Colon (tissue), 2 donors: ENCODE measurements around the gene GIMAP8.

Experiments
- FAIRE-seq: peaks from 2 replicates; lab custom pipeline; 2012; peaks lifted over from hg19 to GRCh38; lab: Jason Lieb, UNC
- donor health status: control.
- donor health status: control.

Gene GIMAP8

GRCh38 chr7:150450491-150451001 is at the start of gene GIMAP8:
Gene GIMAP8 (plus strand): TSS chr7:150450630. CDS start chr7:150466699, 16,069 bp downstream.
- no peak for FAIRE-seq

- no peak for FAIRE-seq
Measured at GRCh38 chr7:150400788-150401423, 49.5 kb upstream of the GIMAP8 start.

- FAIRE-seq: no peak
Measured at GRCh38 chr7:150401424-150401790, 49.0 kb upstream of the GIMAP8 start.

- FAIRE-seq: no peak
Measured at GRCh38 chr7:150401861-150402631, 48.4 kb upstream of the GIMAP8 start.

GRCh38 chr7:150402671-150403321 is 47.6 kb upstream of the GIMAP8 start:
- FAIRE-seq: no peak

- FAIRE-seq: no peak
Measured at GRCh38 chr7:150403376-150404171, 46.9 kb upstream of the GIMAP8 start.

GRCh38 chr7:150404172-150404804 is 46.1 kb upstream of the GIMAP8 start:
- no peak for FAIRE-seq

GRCh38 chr7:150404805-150405583 is 45.4 kb upstream of the GIMAP8 start:
- FAIRE-seq: no peak

GRCh38 chr7:150405584-150406311 is 44.7 kb upstream of the GIMAP8 start:
- no peak for FAIRE-seq

GRCh38 chr7:150406312-150406566 is 44.2 kb upstream of the GIMAP8 start:
- FAIRE-seq: no peak

- FAIRE-seq: no peak
Measured at GRCh38 chr7:150406567-150407421, 43.6 kb upstream of the GIMAP8 start.

GRCh38 chr7:150407588-150408392 is 42.6 kb upstream of the GIMAP8 start:
- no peak for FAIRE-seq

GRCh38 chr7:150408393-150409299 is 41.8 kb upstream of the GIMAP8 start:
- no peak for FAIRE-seq

- FAIRE-seq: no peak
Measured at GRCh38 chr7:150409300-150410030, 41.0 kb upstream of the GIMAP8 start.

GRCh38 chr7:150410131-150410530 is 40.3 kb upstream of the GIMAP8 start:
- no peak for FAIRE-seq

GRCh38 chr7:150410680-150411346 is 39.6 kb upstream of the GIMAP8 start:
- no peak for FAIRE-seq
